Endodermal cell (in vitro differentiated cells): ENCODE results near the gene CYTH3. TPM values are rescaled to one million over a fixed set of nuclear protein-coding genes. Genes with fewer than 3 reads are reported as not detected.

Source experiments
- DNase-seq: peaks from one replicate; pipeline ENCODE4 v3.0.0-alpha.2; 2017
- H3K27ac ChIP-seq: 2 replicates; pipeline ENCODE4 v1.5.1; 2013; ENCODE audit warnings: mild to moderate bottlenecking, low read depth, low read length, moderate library complexity
- H3K27me3 ChIP-seq: 2 replicates; pipeline ENCODE4 v1.6.1; 2013; ENCODE audit warnings: mild to moderate bottlenecking, low read length, moderate library complexity; ENCODE audit not compliant: insufficient read depth, control insufficient read depth, poor library complexity, severe bottlenecking
- H3K36me3 ChIP-seq: 2 replicates; pipeline ENCODE4 v1.7.0; 2013; ENCODE audit warnings: mild to moderate bottlenecking, low read length, moderate library complexity; ENCODE audit not compliant: control insufficient read depth, insufficient read depth
- H3K4me1 ChIP-seq: one replicate; pipeline ENCODE4 v1.7.0; 2013; ENCODE audit warnings: low read length; ENCODE audit not compliant: control insufficient read depth, insufficient read depth
- H3K4me3 ChIP-seq: 2 replicates; pipeline ENCODE4 v1.5.1; 2013; ENCODE audit warnings: mild to moderate bottlenecking, low read length, moderate library complexity
- H3K9ac ChIP-seq: 2 replicates; pipeline ENCODE4 v1.6.1; 2013; ENCODE audit warnings: mild to moderate bottlenecking, low read length, moderate library complexity; ENCODE audit not compliant: poor library complexity, severe bottlenecking; ENCODE audit errors: extremely low read depth
- H3K9me3 ChIP-seq: 2 replicates; pipeline ENCODE4 v1.6.1; 2013; ENCODE audit warnings: mild to moderate bottlenecking, low read length, moderate library complexity; ENCODE audit not compliant: control insufficient read depth
- H3K27ac Mint-ChIP-seq: 2 replicates; pipeline ENCODE4 v1.8.0; 2020; ENCODE audit warnings: mixed read lengths
- H3K27me3 Mint-ChIP-seq: 2 replicates; pipeline ENCODE4 v1.8.0; 2021; ENCODE audit warnings: mild to moderate bottlenecking, mixed read lengths; ENCODE audit not compliant: insufficient read depth
- H3K36me3 Mint-ChIP-seq: 2 replicates; pipeline ENCODE4 v1.8.0; 2020; ENCODE audit warnings: low read depth, mixed read lengths
- H3K4me1 Mint-ChIP-seq: 2 replicates; pipeline ENCODE4 v1.8.0; 2020; ENCODE audit warnings: mixed read lengths
- H3K4me3 Mint-ChIP-seq: 2 replicates; pipeline ENCODE4 v1.8.0; 2020; ENCODE audit warnings: mild to moderate bottlenecking, moderate library complexity, mixed read lengths
- H3K9me3 Mint-ChIP-seq: 2 replicates; pipeline ENCODE4 v1.8.0; 2020; ENCODE audit warnings: mild to moderate bottlenecking, mixed read lengths
- WGBS, 2 experiments: methylation state at CpG; one replicate each; pipeline versions ENCODE4 v1.1.5 to v1.1.7; 2013; ENCODE audit warnings: missing lambda C conversion rate in 2 of 2, mixed read lengths in 1 of 2; ENCODE audit not compliant: insufficient coverage in 1 of 2, insufficient read length in 1 of 2; 5-methylcytosine and 5-hydroxymethylcytosine counted together
- total RNA-seq, 2 donors: library from RNA; stranded (reverse); fragmentation: NEBNext Ultra II Directional in 1 of 2; extraction: Animal tissue kit (Norgen Biotek cat#: 25700) in 1 of 2; gene quantifications; 2 replicates in 1 of 2; 3 replicates in 1 of 2; pipeline ENCODE4 v1.2.1, GENCODE V29; 2021
- TF ChIP-seq, protein P1 (sequence below): fragments of 200-600 bp; sonication (generic); conservative IDR thresholded peaks from 2 replicates; pipeline ENCODE4 v1.5.0; 2021; ENCODE audit warnings: antibody characterized with exemption, mild to moderate bottlenecking

The CYTH3 gene
- total RNA-seq, 2 donors from 2014 or later: 10.6 to 10.8 TPM

DNA sequence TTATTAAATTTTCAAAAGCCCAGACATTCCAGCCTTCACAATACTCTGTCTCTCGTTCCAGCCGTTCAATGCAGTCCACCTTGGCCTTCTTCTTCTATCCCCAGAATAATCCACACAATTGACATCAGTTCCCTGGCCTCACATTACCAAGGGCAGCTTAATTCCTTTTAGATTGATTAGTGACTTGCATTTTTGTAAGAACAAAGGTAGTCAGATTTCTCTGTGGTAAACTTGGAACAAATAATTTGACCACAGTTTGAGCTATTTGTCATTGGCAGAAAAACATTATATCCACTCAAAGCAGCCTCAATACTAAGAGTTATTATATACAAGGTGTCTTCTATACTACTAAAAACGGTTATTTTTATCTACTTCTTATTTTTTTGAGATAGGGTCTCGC lies 5.1 kb upstream of the CYTH3 start:
- TF ChIP-seq, protein P1, sequence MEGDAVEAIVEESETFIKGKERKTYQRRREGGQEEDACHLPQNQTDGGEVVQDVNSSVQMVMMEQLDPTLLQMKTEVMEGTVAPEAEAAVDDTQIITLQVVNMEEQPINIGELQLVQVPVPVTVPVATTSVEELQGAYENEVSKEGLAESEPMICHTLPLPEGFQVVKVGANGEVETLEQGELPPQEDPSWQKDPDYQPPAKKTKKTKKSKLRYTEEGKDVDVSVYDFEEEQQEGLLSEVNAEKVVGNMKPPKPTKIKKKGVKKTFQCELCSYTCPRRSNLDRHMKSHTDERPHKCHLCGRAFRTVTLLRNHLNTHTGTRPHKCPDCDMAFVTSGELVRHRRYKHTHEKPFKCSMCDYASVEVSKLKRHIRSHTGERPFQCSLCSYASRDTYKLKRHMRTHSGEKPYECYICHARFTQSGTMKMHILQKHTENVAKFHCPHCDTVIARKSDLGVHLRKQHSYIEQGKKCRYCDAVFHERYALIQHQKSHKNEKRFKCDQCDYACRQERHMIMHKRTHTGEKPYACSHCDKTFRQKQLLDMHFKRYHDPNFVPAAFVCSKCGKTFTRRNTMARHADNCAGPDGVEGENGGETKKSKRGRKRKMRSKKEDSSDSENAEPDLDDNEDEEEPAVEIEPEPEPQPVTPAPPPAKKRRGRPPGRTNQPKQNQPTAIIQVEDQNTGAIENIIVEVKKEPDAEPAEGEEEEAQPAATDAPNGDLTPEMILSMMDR: no peak
- H3K4me1 Mint-ChIP-seq: peaks cover 2% of the 10 kb centered on the region
- no peaks in the 10 kb centered on the region for H3K9me3 Mint-ChIP-seq
- Histone ChIP-seq H3K4me3 (no peak overlapping the region), H3K27ac (no peak overlapping the region), H3K9me3 (no peaks in the 10 kb centered on the region), H3K4me1 (no peaks in the 10 kb centered on the region), H3K36me3 (no peaks in the 10 kb centered on the region), H3K9ac (no peak overlapping the region), H3K27me3 (peaks cover 26% of the 10 kb centered on the region)
- H3K36me3 Mint-ChIP-seq: no peaks in the 10 kb centered on the region
- no peak overlapping the region for H3K27ac Mint-ChIP-seq
- no peak for DNase-seq
- no peak overlapping the region for H3K4me3 Mint-ChIP-seq
- H3K27me3 Mint-ChIP-seq: peaks cover 17% of the 10 kb centered on the region
- 80 to 93% methylated on average over 1 to 4 of the region's 4 CpGs for WGBS, 2 experiments

GRCh38 chr7:6276911-6277408 lies 4.5 kb upstream of the CYTH3 start:
- Mint-ChIP-seq H3K27ac (no peak overlapping the region), H3K36me3 (no peaks in the 10 kb centered on the region), H3K27me3 (peaks cover 17% of the 10 kb centered on the region), H3K9me3 (no peaks in the 10 kb centered on the region), H3K4me3 (no peak overlapping the region), H3K4me1 (peaks cover 2% of the 10 kb centered on the region)
- Histone ChIP-seq H3K4me3 (no peak overlapping the region), H3K27me3 (peaks cover 26% of the 10 kb centered on the region), H3K4me1 (no peaks in the 10 kb centered on the region), H3K9me3 (no peaks in the 10 kb centered on the region), H3K27ac (no peak overlapping the region), H3K36me3 (no peaks in the 10 kb centered on the region), H3K9ac (no peak overlapping the region)
- DNase-seq: peak; percentile 28
- 89 to 98% methylated on average over 8 to 9 of the region's 9 CpGs for WGBS, 2 experiments
- TF ChIP-seq, protein P1: no peak

DNA sequence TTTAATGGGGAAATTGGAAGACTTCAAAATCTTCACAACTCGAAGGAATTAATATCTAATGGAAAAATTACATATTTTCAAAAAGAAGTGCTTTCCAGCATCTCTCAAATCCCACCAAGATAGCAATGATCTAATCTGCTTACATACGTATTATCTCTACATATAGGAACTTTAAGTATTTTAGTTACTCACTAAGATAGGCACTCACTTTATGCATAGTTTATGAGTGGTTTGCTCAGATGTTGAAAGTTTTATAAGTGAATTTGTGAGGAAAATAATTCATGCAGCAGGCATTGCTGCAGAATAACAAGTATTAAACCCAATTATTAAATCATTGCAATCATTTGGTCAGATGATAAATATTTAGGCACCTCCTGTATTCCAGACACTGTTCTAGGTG lies 2.3 kb upstream of the CYTH3 start:
- H3K4me3 Mint-ChIP-seq: no peak overlapping the region
- no peaks in the 10 kb centered on the region for H3K4me1 ChIP-seq
- no peaks in the 10 kb centered on the region for H3K36me3 ChIP-seq
- H3K36me3 Mint-ChIP-seq: no peaks in the 10 kb centered on the region
- WGBS, 2 experiments: 88% methylated on average over 2 of the region's 2 CpGs; no CpG with 5 or more reads in 1 of the 2 experiments
- H3K9me3 Mint-ChIP-seq: no peaks in the 10 kb centered on the region
- no peaks in the 10 kb centered on the region for H3K9me3 ChIP-seq
- no peak for DNase-seq
- no peak overlapping the region for H3K27ac ChIP-seq
- H3K4me1 Mint-ChIP-seq: peaks cover 14% of the 10 kb centered on the region
- peaks cover 36% of the 10 kb centered on the region for H3K27me3 Mint-ChIP-seq
- TF ChIP-seq, protein P1: no peak
- no peak overlapping the region for H3K9ac ChIP-seq
- no peak overlapping the region for H3K27ac Mint-ChIP-seq
- peaks cover 49% of the 10 kb centered on the region for H3K27me3 ChIP-seq
- H3K4me3 ChIP-seq: no peak overlapping the region
